ENCODE measurements around the gene MORN1.

The MORN1 gene

GRCh38 chr1:2419416-2419815 is 28.1 kb upstream of the MORN1 start:
- no peak overlapping the region for H3K9ac ChIP-seq (ENCODE audit: low read length)
- H3K9me3 ChIP-seq (replicated peaks; ENCODE audit: insufficient read depth, low read length): no peaks in the 10 kb centered on the region
- H4K20me1 ChIP-seq (ENCODE audit: insufficient read depth, low read length): no peaks in the 10 kb centered on the region
- peaks cover 16% of the 10 kb centered on the region for H3K4me1 ChIP-seq (ENCODE audit: low read length)
- no peak for DNase-seq
- H3F3A ChIP-seq (ENCODE audit: insufficient read depth, low read length): no peaks in the 10 kb centered on the region
- H3K9me2 ChIP-seq (replicated peaks; ENCODE audit: insufficient read depth, low read length): no peaks in the 10 kb centered on the region
- peaks cover 75% of the 10 kb centered on the region for H3K27me3 ChIP-seq (replicated peaks; ENCODE audit: insufficient read depth, low read length)
- H2AFZ ChIP-seq (ENCODE audit: low read length): no peak overlapping the region
- TF ChIP-seq CTCF (IDR thresholded peaks at IDR 0.05; ENCODE audit: low read length): no peak
- no peak for TF ChIP-seq EZH2phosphoT487 (IDR thresholded peaks at IDR 0.05; ENCODE audit: low read length)
- TF ChIP-seq EZH2 (optimal IDR thresholded peaks at IDR 0.05; ENCODE audit: low read depth, low read length): no peak
- no peak overlapping the region for H3K27ac ChIP-seq (ENCODE audit: low read length)
- H3K36me3 ChIP-seq (replicated peaks; ENCODE audit: insufficient read depth, low read length): no peaks in the 10 kb centered on the region
- H3K4me3 ChIP-seq (ENCODE audit: low read length): no peak overlapping the region
- H3K4me2 ChIP-seq (ENCODE audit: low read depth, low read length): no peak overlapping the region
- no peaks in the 10 kb centered on the region for H3K79me2 ChIP-seq (ENCODE audit: low read length)

- H2AFZ ChIP-seq (ENCODE audit: low read length): no peak overlapping the region
- peaks cover 4% of the 10 kb centered on the region; the same call in 1 of the 2 replicates for H3F3A ChIP-seq (ENCODE audit: insufficient read depth, low read length)
- no peak for TF ChIP-seq CTCF (IDR thresholded peaks at IDR 0.05; ENCODE audit: low read length)
- TF ChIP-seq EZH2 (optimal IDR thresholded peaks at IDR 0.05; ENCODE audit: low read depth, low read length): no peak
- no peak for TF ChIP-seq EZH2phosphoT487 (IDR thresholded peaks at IDR 0.05; ENCODE audit: low read length)
- peaks cover 21% of the 10 kb centered on the region for H3K4me1 ChIP-seq (ENCODE audit: low read length)
- no peak overlapping the region for H3K9ac ChIP-seq (ENCODE audit: low read length)
- no peak for DNase-seq
- H3K27ac ChIP-seq (ENCODE audit: low read length): no peak overlapping the region
- peaks cover 70% of the 10 kb centered on the region for H3K27me3 ChIP-seq (replicated peaks; ENCODE audit: insufficient read depth, low read length)
- no peak overlapping the region for H3K4me2 ChIP-seq (ENCODE audit: low read depth, low read length)
- H3K9me2 ChIP-seq (replicated peaks; ENCODE audit: insufficient read depth, low read length): no peaks in the 10 kb centered on the region
- H3K4me3 ChIP-seq (ENCODE audit: low read length): no peak overlapping the region
- no peaks in the 10 kb centered on the region for H3K79me2 ChIP-seq (ENCODE audit: low read length)
- no peaks in the 10 kb centered on the region for H4K20me1 ChIP-seq (ENCODE audit: insufficient read depth, low read length)
- H3K9me3 ChIP-seq (replicated peaks; ENCODE audit: insufficient read depth, low read length): no peaks in the 10 kb centered on the region
- no peaks in the 10 kb centered on the region for H3K36me3 ChIP-seq (replicated peaks; ENCODE audit: insufficient read depth, low read length)
These were observed 27.5 kb upstream of the MORN1 start for GRCh38 chr1:2418791-2419320.

- TF ChIP-seq EZH2phosphoT487 (IDR thresholded peaks at IDR 0.05; ENCODE audit: low read length) (no peak), EZH2 (optimal IDR thresholded peaks at IDR 0.05; ENCODE audit: low read depth, low read length) (no peak), CTCF (IDR thresholded peaks at IDR 0.05; ENCODE audit: low read length) (no peak)
- Histone ChIP-seq H3K4me1 (ENCODE audit: low read length) (peaks cover 25% of the 10 kb centered on the region), H3K79me2 (ENCODE audit: low read length) (no peaks in the 10 kb centered on the region), H4K20me1 (ENCODE audit: insufficient read depth, low read length) (no peaks in the 10 kb centered on the region), H3K9me2 (replicated peaks; ENCODE audit: insufficient read depth, low read length) (no peaks in the 10 kb centered on the region), H3K9ac (ENCODE audit: low read length) (no peak overlapping the region), H3K4me2 (ENCODE audit: low read depth, low read length) (no peak overlapping the region), H3K36me3 (replicated peaks; ENCODE audit: insufficient read depth, low read length) (no peaks in the 10 kb centered on the region), H2AFZ (ENCODE audit: low read length) (no peak overlapping the region), H3K27me3 (replicated peaks; ENCODE audit: insufficient read depth, low read length) (peaks cover 59% of the 10 kb centered on the region), H3K4me3 (ENCODE audit: low read length) (no peak overlapping the region), H3F3A (ENCODE audit: insufficient read depth, low read length) (peaks cover 11% of the 10 kb centered on the region), H3K9me3 (replicated peaks; ENCODE audit: insufficient read depth, low read length) (no peaks in the 10 kb centered on the region), H3K27ac (ENCODE audit: low read length) (no peak overlapping the region)
- no peak for DNase-seq
These were observed 26.5 kb upstream of the MORN1 start for GRCh38 chr1:2417833-2418225.

Data from MM.1S (cell line).